Natural killer cell (primary cell): ENCODE data around the gene CDK5. TPM values are rescaled to one million over a fixed set of nuclear protein-coding genes. Genes with fewer than 3 reads are reported as not detected.

Experiments
- ATAC-seq, 3 donors: fragments of 150-1000 bp in 2 of 3; fragments of 200-7000 bp in 1 of 3; cut with Tn5 transposase; 1 replicate in 1 of 3; 2 replicates in 2 of 3; pipeline ENCODE4 v1.10.0; 2021; ENCODE audit warnings: mild to moderate bottlenecking in 2 of 3, moderate library complexity in 2 of 3
- DNase-seq, 2 donors: peaks; one replicate each; pipeline versions ENCODE4 v3.0.0 to v3.0.0-alpha.2; 2013 to 2021; ENCODE audit warnings: mixed read lengths in 1 of 2
- H3K27ac ChIP-seq: one replicate; pipeline ENCODE4 v1.5.1; 2013; ENCODE audit warnings: mild to moderate bottlenecking, low read length
- H3K27me3 ChIP-seq: one replicate; pipeline ENCODE4 v1.6.1; 2013; ENCODE audit warnings: low read length; ENCODE audit not compliant: control insufficient read depth, insufficient read depth
- H3K36me3 ChIP-seq: one replicate; pipeline ENCODE4 v1.6.1; 2013; ENCODE audit warnings: low read length; ENCODE audit not compliant: control insufficient read depth, insufficient read depth
- H3K4me1 ChIP-seq: one replicate; pipeline ENCODE4 v1.6.1; 2013; ENCODE audit warnings: low read length; ENCODE audit not compliant: control insufficient read depth, insufficient read depth
- H3K4me3 ChIP-seq: one replicate; pipeline ENCODE4 v1.5.1; 2013; ENCODE audit warnings: low read length
- H3K9me3 ChIP-seq: one replicate; pipeline ENCODE4 v1.6.1; 2013; ENCODE audit warnings: low read length; ENCODE audit not compliant: control insufficient read depth, insufficient read depth
- H3K27ac Mint-ChIP-seq, 2 donors: one replicate each; pipeline ENCODE4 v1.8.0; 2022; ENCODE audit warnings: mild to moderate bottlenecking in 2 of 2, mixed read lengths in 2 of 2, moderate library complexity in 1 of 2
- H3K27me3 Mint-ChIP-seq, 2 donors: one replicate each; pipeline ENCODE4 v1.8.0; 2022; ENCODE audit warnings: low read depth in 2 of 2, mixed read lengths in 2 of 2
- H3K36me3 Mint-ChIP-seq: one replicate; pipeline ENCODE4 v1.8.0; 2022; ENCODE audit warnings: mixed read lengths
- H3K4me1 Mint-ChIP-seq, 2 donors: one replicate each; pipeline ENCODE4 v1.8.0; 2022; ENCODE audit warnings: mixed read lengths in 2 of 2
- H3K4me3 Mint-ChIP-seq: one replicate; pipeline ENCODE4 v1.8.0; 2022; ENCODE audit warnings: mild to moderate bottlenecking, moderate library complexity, mixed read lengths
- H3K9me3 Mint-ChIP-seq, 2 donors: one replicate each; pipeline ENCODE4 v1.8.0; 2022; ENCODE audit warnings: mixed read lengths in 2 of 2
- CTCF ChIP-seq: fragments of 200-600 bp; IDR thresholded peaks from one replicate; pipeline ENCODE4 v1.8.0; 2022; ENCODE audit warnings: antibody characterized with exemption
- WGBS: methylation state at CpG from one replicate; pipeline ENCODE4 v1.1.7; 2013; ENCODE audit warnings: missing lambda C conversion rate; ENCODE audit not compliant: insufficient coverage; 5-methylcytosine and 5-hydroxymethylcytosine counted together
- intact Hi-C: fragments of 100-400 bp; cut with micrococcal nuclease; formaldehyde crosslinking; loops from one replicate; pipeline ENCODE4 v1.14.2; 2022
- total RNA-seq, 4 donors: library from RNA; stranded (reverse); fragments of 120-200 nt in 1 of 4; gene quantifications; one replicate each; pipeline versions ENCODE4 v1.2.3 to v1.2.4, GENCODE V29; 2013 to 2022

Gene CDK5
- total RNA-seq = 1 to 10 TPM; 6.2 to 8.0 (median 6.6) TPM
- 9.2 TPM for total RNA-seq (2013)

- H3K27me3 Mint-ChIP-seq = peaks cover 0 to 2% of the 10 kb centered on the region in 2 donors
- Histone ChIP-seq H3K36me3 (no peaks in the 10 kb centered on the region), H3K4me1 (peaks cover 37% of the 10 kb centered on the region), H3K4me3 (peak within 1 kb of the TSS; percentile 68), H3K27me3 (no peaks in the 10 kb centered on the region), H3K9me3 (no peaks in the 10 kb centered on the region), H3K27ac (peak within 1 kb of the TSS; percentile 90)
- no peaks in the 10 kb centered on the region for H3K9me3 Mint-ChIP-seq
- ATAC-seq = peak in 2 of 3 donors; percentile 0 to 1
- peak within 1 kb of the TSS; percentile 91 to 93 for H3K27ac Mint-ChIP-seq
- under 1% methylated on average over 30 of the region's 30 CpGs for WGBS
- H3K36me3 Mint-ChIP-seq = no peaks in the 10 kb centered on the region
- peak within 1 kb of the TSS; percentile 96 for H3K4me3 Mint-ChIP-seq
- DNase-seq = no peak
- intact Hi-C loops = loop anchor here (1.0 kb wide), 1 partner anchor 170 kb away; the partner anchor contains the start of gene ABCF2
- peaks cover 16 to 48% of the 10 kb centered on the region in 2 donors for H3K4me1 Mint-ChIP-seq
- TF ChIP-seq CTCF = no peak
Observed at GRCh38 chr7:151057506-151057988, at the start of gene CDK5. Gene CDK5 (minus strand): TSS chr7:151057897. CDS start chr7:151057848, 49 bp downstream.

GRCh38 chr7:151104411-151105235, 46.9 kb upstream of the CDK5 start:
- no peak for DNase-seq
- H3K27me3 Mint-ChIP-seq = no peaks in the 10 kb centered on the region
- no peak for ATAC-seq
- H3K27ac Mint-ChIP-seq = no peak overlapping the region
- Histone ChIP-seq H3K36me3 (no peaks in the 10 kb centered on the region), H3K9me3 (no peaks in the 10 kb centered on the region), H3K4me1 (no peaks in the 10 kb centered on the region), H3K4me3 (no peak overlapping the region), H3K27ac (no peak overlapping the region), H3K27me3 (no peaks in the 10 kb centered on the region)
- no peak for TF ChIP-seq CTCF
- peaks cover 0 to 6% of the 10 kb centered on the region in 2 donors for H3K4me1 Mint-ChIP-seq
- intact Hi-C loops = no loop called here
- H3K36me3 Mint-ChIP-seq = no peaks in the 10 kb centered on the region
- H3K9me3 Mint-ChIP-seq = no peaks in the 10 kb centered on the region
- H3K4me3 Mint-ChIP-seq = no peak overlapping the region
- WGBS = 74% methylated on average over 23 of the region's 23 CpGs

- intact Hi-C loops = no loop called here
- no peak for DNase-seq
- TF ChIP-seq CTCF = no peak
- Mint-ChIP-seq H3K36me3 (no peaks in the 10 kb centered on the region), H3K27me3 (no peaks in the 10 kb centered on the region), H3K4me3 (no peak overlapping the region), H3K9me3 (no peaks in the 10 kb centered on the region), H3K4me1 (peaks cover 0 to 6% of the 10 kb centered on the region in 2 donors), H3K27ac (no peak overlapping the region)
- no peaks in the 10 kb centered on the region for H3K27me3 ChIP-seq
- 95% methylated on average over 11 of the region's 12 CpGs for WGBS
- H3K4me1 ChIP-seq = no peaks in the 10 kb centered on the region
- ATAC-seq = no peak
- H3K9me3 ChIP-seq = no peaks in the 10 kb centered on the region
- no peak overlapping the region for H3K4me3 ChIP-seq
- H3K27ac ChIP-seq = no peak overlapping the region
- H3K36me3 ChIP-seq = no peaks in the 10 kb centered on the region
Observed at GRCh38 chr7:151103973-151104372, 46.3 kb upstream of the CDK5 start.
